Astrocyte (in vitro differentiated cells and primary cell): Measurements from ENCODE around the gene ENTPD8. TPM values are rescaled to one million over a fixed set of nuclear protein-coding genes. Genes with fewer than 3 reads are reported as not detected.
A peak's percentile ranks its signal among the peaks of the same experiment; 100 is the strongest.

ENCODE experiments used
- DNase-seq: peaks from one replicate; pipeline ENCODE4 v3.0.0-alpha.2; 2010; ENCODE audit warnings: low read depth
- FAIRE-seq: peaks from 2 replicates; lab custom pipeline; 2011; peaks lifted over from hg19 to GRCh38; lab: Jason Lieb, UNC
- H2AFZ ChIP-seq: 2 replicates; pipeline ENCODE4 v1.6.0; 2012; ENCODE audit warnings: low read depth, low read length, inconsistent platforms
- H3K27ac ChIP-seq: 2 replicates; pipeline ENCODE4 v1.5.1; 2011; ENCODE audit warnings: low read depth, low read length, inconsistent platforms
- H3K27me3 ChIP-seq: 2 replicates; pipeline ENCODE4 v1.6.0; 2011; ENCODE audit warnings: low read length, inconsistent platforms; ENCODE audit not compliant: insufficient read depth
- H3K36me3 ChIP-seq: 2 replicates; pipeline ENCODE4 v1.5.1; 2011; ENCODE audit warnings: low read length, inconsistent platforms; ENCODE audit not compliant: insufficient read depth
- H3K4me1 ChIP-seq: 2 replicates; pipeline ENCODE4 v1.5.1; 2011; ENCODE audit warnings: low read length, inconsistent platforms; ENCODE audit not compliant: insufficient read depth
- H3K4me2 ChIP-seq: 2 replicates; pipeline ENCODE4 v1.6.0; 2012; ENCODE audit warnings: low read length, inconsistent platforms
- H3K4me3 ChIP-seq: 2 replicates; pipeline ENCODE4 v1.5.1; 2011; ENCODE audit warnings: low read depth, mild to moderate bottlenecking, low read length, inconsistent platforms; ENCODE audit not compliant: insufficient read depth
- H3K79me2 ChIP-seq: 2 replicates; pipeline ENCODE4 v1.6.0; 2012; ENCODE audit warnings: mild to moderate bottlenecking, low read length, inconsistent platforms; ENCODE audit not compliant: insufficient read depth
- H3K9ac ChIP-seq: 2 replicates; pipeline ENCODE4 v1.6.0; 2012; ENCODE audit warnings: mild to moderate bottlenecking, low read length, inconsistent platforms
- H3K9me3 ChIP-seq: 2 replicates; pipeline ENCODE4 v1.5.1; 2012; ENCODE audit warnings: low read depth, mild to moderate bottlenecking, low read length, inconsistent platforms; ENCODE audit not compliant: insufficient read depth
- H4K20me1 ChIP-seq: 2 replicates; pipeline ENCODE4 v1.6.0; 2012; ENCODE audit warnings: low read length, inconsistent platforms; ENCODE audit not compliant: insufficient read depth
- H3K27ac Mint-ChIP-seq: one replicate; pipeline ENCODE4 v1.8.0; 2021; ENCODE audit warnings: mild to moderate bottlenecking, mixed read lengths; ENCODE audit not compliant: unreplicated experiment
- H3K27me3 Mint-ChIP-seq: one replicate; pipeline ENCODE4 v1.8.0; 2021; ENCODE audit warnings: low read depth, mixed read lengths; ENCODE audit not compliant: unreplicated experiment
- H3K36me3 Mint-ChIP-seq: one replicate; pipeline ENCODE4 v1.8.0; 2021; ENCODE audit warnings: low read depth, mixed read lengths; ENCODE audit not compliant: unreplicated experiment
- H3K4me1 Mint-ChIP-seq: one replicate; pipeline ENCODE4 v1.8.0; 2021; ENCODE audit warnings: low read depth, mixed read lengths; ENCODE audit not compliant: unreplicated experiment
- H3K4me3 Mint-ChIP-seq: one replicate; pipeline ENCODE4 v1.8.0; 2021; ENCODE audit warnings: mild to moderate bottlenecking, moderate library complexity, mixed read lengths; ENCODE audit not compliant: unreplicated experiment
- H3K9me3 Mint-ChIP-seq: one replicate; pipeline ENCODE4 v1.8.0; 2021; ENCODE audit warnings: mild to moderate bottlenecking, mixed read lengths; ENCODE audit not compliant: unreplicated experiment
- EZH2 ChIP-seq: IDR thresholded peaks from 2 replicates; pipeline ENCODE4 v1.6.1; 2012; ENCODE audit warnings: mild to moderate bottlenecking, low read length, inconsistent platforms; ENCODE audit not compliant: insufficient read depth
- total RNA-seq: library from RNA; stranded (reverse); gene quantifications from 2 replicates; pipeline ENCODE4 v1.2.1, GENCODE V29; 2021
- TF ChIP-seq, protein P1 (sequence below): IDR thresholded peaks from 2 replicates; pipeline ENCODE4 v1.5.1; 2011; ENCODE audit warnings: low read depth, mild to moderate bottlenecking, inconsistent platforms, low read length, moderate library complexity; ENCODE audit not compliant: insufficient read depth

Gene ENTPD8
- total RNA-seq, 1 donor from 2014 or later, result 0.11 TPM

DNA sequence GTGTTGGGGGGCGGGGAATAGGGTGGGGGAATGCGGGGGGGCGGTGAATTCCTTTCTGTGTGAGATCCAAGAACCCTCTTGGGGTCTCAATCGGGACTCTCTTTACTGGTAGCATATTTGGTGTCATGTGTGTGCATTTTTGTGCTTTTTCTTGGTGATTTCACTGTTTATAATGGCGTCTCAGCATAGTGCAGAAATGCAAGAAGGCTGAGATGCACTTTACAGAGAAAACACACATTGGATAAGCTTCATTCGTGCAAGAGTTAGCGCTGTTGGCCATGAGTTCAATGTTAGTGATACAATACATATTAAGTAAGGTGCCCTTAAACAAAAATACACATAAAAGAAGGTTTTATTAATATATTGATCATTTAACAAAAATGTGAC, 771 bp upstream of the ENTPD8 start:
- H3K4me1 Mint-ChIP-seq, result peaks cover 2% of the 10 kb centered on the region
- Histone ChIP-seq H3K9me3 (no peaks in the 10 kb centered on the region), H3K4me1 (no peaks in the 10 kb centered on the region), H3K36me3 (no peaks in the 10 kb centered on the region), H3K4me2 (no peak overlapping the region), H2AFZ (no peak overlapping the region), H4K20me1 (peaks cover 5% of the 10 kb centered on the region), H3K9ac (no peak overlapping the region), H3K79me2 (no peaks in the 10 kb centered on the region), H3K27me3 (peaks cover 3% of the 10 kb centered on the region), H3K4me3 (no peak overlapping the region), H3K27ac (no peak overlapping the region)
- TF ChIP-seq, protein P1, sequence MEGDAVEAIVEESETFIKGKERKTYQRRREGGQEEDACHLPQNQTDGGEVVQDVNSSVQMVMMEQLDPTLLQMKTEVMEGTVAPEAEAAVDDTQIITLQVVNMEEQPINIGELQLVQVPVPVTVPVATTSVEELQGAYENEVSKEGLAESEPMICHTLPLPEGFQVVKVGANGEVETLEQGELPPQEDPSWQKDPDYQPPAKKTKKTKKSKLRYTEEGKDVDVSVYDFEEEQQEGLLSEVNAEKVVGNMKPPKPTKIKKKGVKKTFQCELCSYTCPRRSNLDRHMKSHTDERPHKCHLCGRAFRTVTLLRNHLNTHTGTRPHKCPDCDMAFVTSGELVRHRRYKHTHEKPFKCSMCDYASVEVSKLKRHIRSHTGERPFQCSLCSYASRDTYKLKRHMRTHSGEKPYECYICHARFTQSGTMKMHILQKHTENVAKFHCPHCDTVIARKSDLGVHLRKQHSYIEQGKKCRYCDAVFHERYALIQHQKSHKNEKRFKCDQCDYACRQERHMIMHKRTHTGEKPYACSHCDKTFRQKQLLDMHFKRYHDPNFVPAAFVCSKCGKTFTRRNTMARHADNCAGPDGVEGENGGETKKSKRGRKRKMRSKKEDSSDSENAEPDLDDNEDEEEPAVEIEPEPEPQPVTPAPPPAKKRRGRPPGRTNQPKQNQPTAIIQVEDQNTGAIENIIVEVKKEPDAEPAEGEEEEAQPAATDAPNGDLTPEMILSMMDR, result no peak
- H3K9me3 Mint-ChIP-seq, result no peaks in the 10 kb centered on the region
- H3K36me3 Mint-ChIP-seq, result peaks cover 1% of the 10 kb centered on the region
- H3K4me3 Mint-ChIP-seq, result peak overlapping the region; percentile 66
- H3K27me3 Mint-ChIP-seq, result peaks cover 7% of the 10 kb centered on the region
- H3K27ac Mint-ChIP-seq, result peak overlapping the region; percentile 11
- FAIRE-seq, result no peak
- DNase-seq, result no peak

DNA sequence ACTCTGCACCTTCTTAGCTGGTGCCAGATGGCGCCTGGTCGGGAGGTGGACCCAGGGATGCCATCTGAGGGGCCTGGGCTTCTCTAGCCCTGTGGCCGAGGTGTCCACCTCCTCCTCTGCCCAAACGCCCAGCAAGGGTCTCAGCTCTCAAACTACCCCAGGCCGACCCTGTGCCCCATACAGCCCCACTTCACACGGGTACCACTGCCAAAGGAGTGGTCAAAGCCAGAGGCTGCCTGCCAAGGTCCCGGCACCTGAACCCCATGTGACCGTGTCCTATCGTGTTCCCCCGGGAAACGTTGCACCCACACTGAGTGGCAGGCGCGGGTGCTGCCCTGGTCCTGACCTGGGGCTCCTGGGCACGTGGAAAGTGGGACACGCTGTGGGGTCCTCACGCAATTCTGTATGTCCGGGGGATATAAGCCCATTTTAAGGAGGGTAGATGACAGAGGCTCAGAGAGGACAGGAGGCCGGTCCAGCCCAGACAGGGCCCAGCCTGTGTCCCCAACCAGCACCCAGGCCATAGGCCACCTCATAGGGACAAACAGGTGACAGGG, 1.9 kb downstream of the ENTPD8 start:
- H4K20me1 ChIP-seq, result no peaks in the 10 kb centered on the region
- no peak overlapping the region for H3K27ac Mint-ChIP-seq
- H3K9me3 Mint-ChIP-seq, result no peaks in the 10 kb centered on the region
- no peak overlapping the region for H3K27ac ChIP-seq
- peaks cover 3% of the 10 kb centered on the region for H3K27me3 ChIP-seq
- H3K4me1 ChIP-seq, result peaks cover 7% of the 10 kb centered on the region
- no peaks in the 10 kb centered on the region for H3K36me3 Mint-ChIP-seq
- no peak overlapping the region for H2AFZ ChIP-seq
- no peaks in the 10 kb centered on the region for H3K36me3 ChIP-seq
- DNase-seq (no peak), FAIRE-seq (no peak)
- H3K4me2 ChIP-seq, result no peak overlapping the region
- TF ChIP-seq EZH2, result no peak
- TF ChIP-seq, protein P1, result no peak
- H3K27me3 Mint-ChIP-seq, result peaks cover 8% of the 10 kb centered on the region
- no peak overlapping the region for H3K9ac ChIP-seq
- no peaks in the 10 kb centered on the region for H3K9me3 ChIP-seq
- H3K4me3 ChIP-seq, result no peak overlapping the region
- no peak overlapping the region for H3K4me3 Mint-ChIP-seq
- no peaks in the 10 kb centered on the region for H3K79me2 ChIP-seq
- H3K4me1 Mint-ChIP-seq, result no peaks in the 10 kb centered on the region

DNA sequence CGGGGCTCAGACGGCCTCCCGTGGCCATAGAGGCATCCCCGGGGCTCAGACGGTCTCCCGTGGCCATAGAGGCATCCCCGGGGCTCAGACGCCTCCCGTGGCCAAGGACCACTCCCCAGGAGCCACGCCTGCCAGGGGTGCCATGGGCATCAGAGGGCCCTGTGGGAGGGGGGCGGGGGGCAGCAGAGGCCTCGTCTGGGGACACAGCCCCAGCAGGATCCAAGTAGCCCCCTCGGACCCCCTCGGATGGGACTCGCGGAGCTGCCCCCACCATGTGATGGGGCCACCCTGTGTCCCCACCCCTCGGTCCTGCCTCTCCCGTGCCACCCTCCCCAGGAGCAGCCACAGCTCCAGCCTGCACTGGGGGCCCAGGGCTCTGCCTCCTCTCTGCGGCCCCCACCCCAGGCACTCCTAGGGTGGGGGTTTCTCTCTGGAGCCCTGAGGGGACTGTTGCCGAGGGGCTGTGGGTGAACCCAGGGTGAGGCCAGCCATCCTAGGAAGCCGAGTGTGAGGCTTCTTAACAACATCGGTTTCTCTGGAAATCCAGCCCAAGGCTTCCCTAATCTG, 2.5 kb downstream of the ENTPD8 start:
- peaks cover 11% of the 10 kb centered on the region for H3K27me3 Mint-ChIP-seq
- no peak overlapping the region for H3K27ac Mint-ChIP-seq
- peaks cover 7% of the 10 kb centered on the region for H3K4me1 ChIP-seq
- no peak overlapping the region for H3K4me3 ChIP-seq
- H3K9ac ChIP-seq, result no peak overlapping the region
- peaks cover 3% of the 10 kb centered on the region for H3K27me3 ChIP-seq
- H3K9me3 Mint-ChIP-seq, result no peaks in the 10 kb centered on the region
- no peaks in the 10 kb centered on the region for H3K36me3 ChIP-seq
- H2AFZ ChIP-seq, result no peak overlapping the region
- TF ChIP-seq, protein P1, result no peak
- no peak for TF ChIP-seq EZH2
- no peak overlapping the region for H3K4me3 Mint-ChIP-seq
- H3K9me3 ChIP-seq, result no peaks in the 10 kb centered on the region
- no peaks in the 10 kb centered on the region for H3K4me1 Mint-ChIP-seq
- DNase-seq, result no peak
- FAIRE-seq, result no peak
- H3K79me2 ChIP-seq, result no peaks in the 10 kb centered on the region
- no peaks in the 10 kb centered on the region for H4K20me1 ChIP-seq
- no peaks in the 10 kb centered on the region for H3K36me3 Mint-ChIP-seq
- no peak overlapping the region for H3K27ac ChIP-seq
- no peak overlapping the region for H3K4me2 ChIP-seq
